ENCODE data around the gene ADA.
"Not testable (repeated sequence)": the region's sequence is repeated elsewhere in the genome, so short reads cannot be mapped to it uniquely, and the experiment has no call there.

The ADA gene

DNA sequence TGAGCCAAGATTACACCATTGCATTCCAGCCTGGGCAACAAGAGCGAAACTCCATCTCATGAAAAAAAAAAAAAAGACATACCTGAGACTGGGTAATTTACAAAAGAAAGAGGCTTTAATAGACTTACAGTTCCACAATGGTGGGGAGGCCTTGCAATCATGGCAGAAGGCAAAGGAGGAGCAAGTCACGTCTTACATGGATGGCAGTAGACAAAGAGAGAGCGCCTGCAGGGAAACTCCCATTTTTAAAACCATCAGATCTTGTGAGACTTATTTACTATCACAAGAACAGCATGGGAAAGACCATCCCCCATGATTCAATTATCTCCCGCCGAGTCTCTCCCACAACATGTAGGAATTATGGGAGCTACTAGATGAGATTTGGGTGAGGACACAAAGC is 2.7 kb upstream of the ADA start:
- not testable (repeated sequence) for H3K9me3 ChIP-seq (ENCODE audit: control insufficient read depth, insufficient read depth, low read length); H3K36me3 ChIP-seq (ENCODE audit: control insufficient read depth, insufficient read depth, low read length); H3K9ac ChIP-seq (ENCODE audit: low read depth, low read length); H3K4me1 ChIP-seq (ENCODE audit: control insufficient read depth, insufficient read depth, low read length); H3K4me3 ChIP-seq (ENCODE audit: low read depth, low read length); H3K27ac ChIP-seq (ENCODE audit: low read depth, low read length)
- peaks cover 31% of the 10 kb centered on the region for H3K27me3 ChIP-seq (ENCODE audit: control insufficient read depth, insufficient read depth, low read length)

DNA sequence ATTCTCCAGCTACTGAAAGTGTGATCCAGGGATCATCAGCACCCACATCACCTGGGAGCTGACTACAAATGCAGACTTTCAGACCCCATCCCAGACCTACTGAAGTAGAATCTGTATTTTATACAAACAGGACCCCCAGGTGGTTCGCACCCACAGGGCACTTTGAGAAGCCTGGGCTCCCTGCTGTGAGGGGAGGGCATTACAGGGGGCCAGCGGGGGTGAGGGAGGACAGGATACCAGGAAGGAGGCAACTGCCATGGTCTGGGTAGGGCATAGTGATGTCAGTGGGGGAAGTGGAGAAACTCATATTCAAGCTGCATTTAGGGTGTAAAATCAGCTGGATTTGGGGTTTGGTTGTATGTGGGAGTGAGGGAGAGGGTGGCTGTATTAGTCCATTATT is 2.0 kb upstream of the ADA start:
- H3K27ac ChIP-seq (ENCODE audit: low read depth, low read length): no peak overlapping the region
- peaks cover 31% of the 10 kb centered on the region for H3K27me3 ChIP-seq (ENCODE audit: control insufficient read depth, insufficient read depth, low read length)
- no peaks in the 10 kb centered on the region for H3K9me3 ChIP-seq (ENCODE audit: control insufficient read depth, insufficient read depth, low read length)
- H3K9ac ChIP-seq (ENCODE audit: low read depth, low read length): no peak overlapping the region
- H3K36me3 ChIP-seq (ENCODE audit: control insufficient read depth, insufficient read depth, low read length): no peaks in the 10 kb centered on the region
- H3K4me3 ChIP-seq (ENCODE audit: low read depth, low read length): no peak overlapping the region
- peaks cover 7% of the 10 kb centered on the region; the same call in 1 of the 2 replicates for H3K4me1 ChIP-seq (ENCODE audit: control insufficient read depth, insufficient read depth, low read length)

DNA sequence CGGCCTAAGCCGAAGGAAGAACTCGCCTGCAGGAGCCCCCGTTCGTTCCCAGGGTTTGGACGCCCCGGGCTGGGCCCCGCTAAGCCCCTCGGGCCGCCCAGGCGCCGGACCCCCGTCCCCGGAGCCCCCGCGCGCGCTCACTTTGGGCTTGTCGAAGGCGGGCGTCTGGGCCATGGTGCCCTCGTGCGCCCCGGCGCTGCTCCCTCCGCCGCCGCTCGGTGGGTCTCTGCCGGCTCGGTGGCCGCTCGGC is 140 bp downstream of the ADA start:
- H3K9ac ChIP-seq (ENCODE audit: low read depth, low read length): no peak overlapping the region
- H3K27me3 ChIP-seq (ENCODE audit: control insufficient read depth, insufficient read depth, low read length): peaks cover 31% of the 10 kb centered on the region
- peaks cover 15% of the 10 kb centered on the region for H3K4me1 ChIP-seq (ENCODE audit: control insufficient read depth, insufficient read depth, low read length)
- H3K9me3 ChIP-seq (ENCODE audit: control insufficient read depth, insufficient read depth, low read length): no peaks in the 10 kb centered on the region
- H3K4me3 ChIP-seq (ENCODE audit: low read depth, low read length): peak overlapping the region; percentile 79
- no peaks in the 10 kb centered on the region for H3K36me3 ChIP-seq (ENCODE audit: control insufficient read depth, insufficient read depth, low read length)
- no peak overlapping the region for H3K27ac ChIP-seq (ENCODE audit: low read depth, low read length)

DNA sequence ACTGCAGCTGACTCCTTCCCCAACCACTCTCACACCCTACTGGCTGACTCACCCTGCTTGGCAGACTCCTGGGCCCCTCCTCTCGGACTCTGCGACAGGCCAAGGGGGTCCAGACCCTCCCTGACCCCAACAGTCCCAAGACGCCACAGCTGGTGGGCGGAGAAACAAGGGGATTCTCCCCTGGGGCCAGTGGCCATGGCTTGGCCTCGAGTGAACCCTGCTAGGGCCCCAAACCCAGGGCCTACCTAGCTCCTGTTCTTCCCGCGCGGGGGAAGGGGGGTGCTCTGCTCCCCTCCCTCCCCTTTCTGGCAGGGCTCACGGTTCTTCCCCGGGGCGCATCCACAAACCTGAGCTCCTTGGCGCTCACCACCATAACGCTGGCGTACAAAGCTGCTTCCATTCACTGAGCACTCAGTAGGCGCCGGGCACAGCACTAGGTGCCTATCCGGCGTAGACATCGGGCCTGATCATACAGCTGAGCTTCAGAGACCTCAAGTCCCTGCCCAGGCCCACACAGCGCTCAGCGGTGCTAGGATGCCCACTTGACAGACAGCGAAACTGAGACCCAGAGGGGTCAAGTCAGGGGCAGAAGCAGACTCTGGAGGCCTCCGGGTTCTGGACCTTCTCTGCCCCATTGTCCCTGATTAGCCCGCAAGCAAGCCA is 597 bp downstream of the ADA start:
- Histone ChIP-seq H3K9me3 (ENCODE audit: control insufficient read depth, insufficient read depth, low read length) (no peaks in the 10 kb centered on the region), H3K36me3 (ENCODE audit: control insufficient read depth, insufficient read depth, low read length) (no peaks in the 10 kb centered on the region), H3K9ac (ENCODE audit: low read depth, low read length) (no peak overlapping the region), H3K27ac (ENCODE audit: low read depth, low read length) (no peak overlapping the region), H3K27me3 (ENCODE audit: control insufficient read depth, insufficient read depth, low read length) (peaks cover 31% of the 10 kb centered on the region), H3K4me3 (ENCODE audit: low read depth, low read length) (peak overlapping the region; percentile 79), H3K4me1 (ENCODE audit: control insufficient read depth, insufficient read depth, low read length) (peaks cover 15% of the 10 kb centered on the region)

DNA sequence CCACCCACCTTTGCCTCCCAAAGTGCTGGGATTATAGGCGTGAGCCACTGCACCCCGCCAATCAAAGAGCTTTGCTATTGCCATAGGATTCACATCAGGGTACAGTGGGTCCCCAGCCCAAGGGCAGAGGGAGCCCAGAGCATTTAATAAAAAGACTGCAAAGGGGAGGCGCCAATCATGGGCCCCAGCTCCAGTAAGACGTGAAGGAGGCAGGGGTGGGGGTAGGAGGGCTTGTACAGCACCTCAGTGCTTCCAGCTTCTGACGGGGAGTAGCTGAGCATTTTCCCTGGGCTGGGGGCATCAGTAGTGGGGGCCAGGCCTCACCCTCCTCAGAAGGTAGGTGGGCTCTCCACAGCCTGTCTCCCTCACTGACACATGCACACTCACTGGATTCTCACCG is 1.5 kb downstream of the ADA start:
- no peaks in the 10 kb centered on the region for H3K9me3 ChIP-seq (ENCODE audit: control insufficient read depth, insufficient read depth, low read length)
- peaks cover 15% of the 10 kb centered on the region for H3K4me1 ChIP-seq (ENCODE audit: control insufficient read depth, insufficient read depth, low read length)
- H3K27me3 ChIP-seq (ENCODE audit: control insufficient read depth, insufficient read depth, low read length): peaks cover 28% of the 10 kb centered on the region
- H3K9ac ChIP-seq (ENCODE audit: low read depth, low read length): no peak overlapping the region
- H3K4me3 ChIP-seq (ENCODE audit: low read depth, low read length): no peak overlapping the region
- H3K27ac ChIP-seq (ENCODE audit: low read depth, low read length): no peak overlapping the region
- H3K36me3 ChIP-seq (ENCODE audit: control insufficient read depth, insufficient read depth, low read length): no peaks in the 10 kb centered on the region

DNA sequence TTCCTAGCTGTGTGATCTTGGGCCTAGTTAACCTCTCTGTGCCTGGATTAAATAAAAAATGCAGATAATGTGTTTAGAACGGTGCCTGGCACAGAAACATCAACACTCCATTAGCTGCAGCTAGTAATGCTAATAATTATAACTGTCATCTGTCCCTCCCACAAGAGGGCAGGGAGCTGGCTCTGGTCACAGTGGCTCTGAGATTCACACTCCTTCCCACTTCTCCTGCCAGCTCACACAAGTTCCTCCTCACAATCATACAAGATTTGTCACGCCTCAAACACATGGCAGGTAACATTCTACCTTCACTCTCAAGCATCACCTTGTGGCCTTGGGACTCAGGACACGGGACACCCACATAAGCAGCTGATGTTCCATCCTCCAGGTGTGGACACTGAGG is 2.4 kb downstream of the ADA start:
- Histone ChIP-seq H3K27me3 (ENCODE audit: control insufficient read depth, insufficient read depth, low read length) (peaks cover 26% of the 10 kb centered on the region), H3K9ac (ENCODE audit: low read depth, low read length) (no peak overlapping the region), H3K27ac (ENCODE audit: low read depth, low read length) (no peak overlapping the region), H3K4me1 (ENCODE audit: control insufficient read depth, insufficient read depth, low read length) (peaks cover 15% of the 10 kb centered on the region), H3K9me3 (ENCODE audit: control insufficient read depth, insufficient read depth, low read length) (no peaks in the 10 kb centered on the region), H3K4me3 (ENCODE audit: low read depth, low read length) (no peak overlapping the region), H3K36me3 (ENCODE audit: control insufficient read depth, insufficient read depth, low read length) (no peaks in the 10 kb centered on the region)

DNA sequence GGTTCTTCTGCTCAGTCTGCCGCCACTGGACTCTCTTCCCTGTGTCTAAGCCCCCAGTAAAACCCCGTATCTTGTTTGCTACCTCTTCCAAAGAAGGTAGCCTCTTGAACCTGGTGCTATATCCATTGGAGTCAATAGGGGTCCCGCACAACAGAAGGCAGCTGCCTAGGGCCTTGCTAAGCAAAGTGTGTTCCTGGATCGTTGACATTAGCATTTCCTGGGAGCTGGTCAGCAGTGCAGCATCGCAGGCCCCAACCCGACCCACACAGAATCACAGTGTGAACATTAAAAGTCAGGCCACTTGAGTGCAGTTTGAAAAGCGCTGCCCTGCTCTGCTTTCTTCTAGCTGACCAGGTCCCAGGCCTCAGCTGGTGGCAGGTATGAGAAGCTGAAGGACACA is 2.9 kb downstream of the ADA start:
- peaks cover 24% of the 10 kb centered on the region for H3K27me3 ChIP-seq (ENCODE audit: control insufficient read depth, insufficient read depth, low read length)
- H3K9me3 ChIP-seq (ENCODE audit: control insufficient read depth, insufficient read depth, low read length): no peaks in the 10 kb centered on the region
- no peak overlapping the region for H3K27ac ChIP-seq (ENCODE audit: low read depth, low read length)
- H3K4me3 ChIP-seq (ENCODE audit: low read depth, low read length): no peak overlapping the region
- H3K36me3 ChIP-seq (ENCODE audit: control insufficient read depth, insufficient read depth, low read length): no peaks in the 10 kb centered on the region
- H3K9ac ChIP-seq (ENCODE audit: low read depth, low read length): no peak overlapping the region
- H3K4me1 ChIP-seq (ENCODE audit: control insufficient read depth, insufficient read depth, low read length): peaks cover 18% of the 10 kb centered on the region

DNA sequence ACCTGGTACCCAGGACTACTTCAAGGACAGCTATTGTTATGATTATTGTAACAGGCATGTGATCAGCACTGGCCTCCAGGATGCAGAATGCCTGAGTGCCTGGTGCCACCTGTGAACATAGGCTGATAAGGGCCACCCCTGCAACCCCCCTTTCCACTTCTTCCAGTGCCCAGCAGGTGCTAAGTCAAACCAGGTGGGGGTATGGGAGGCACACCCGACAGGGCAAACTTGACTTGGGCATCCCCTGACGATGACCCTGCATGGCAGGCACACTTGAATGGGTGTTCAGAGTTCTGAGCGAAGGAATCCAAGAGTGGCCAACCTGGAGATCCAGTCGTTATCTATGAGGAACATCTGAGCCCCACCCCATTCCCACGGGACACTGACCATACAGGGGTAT is 3.4 kb downstream of the ADA start:
- Histone ChIP-seq H3K27me3 (ENCODE audit: control insufficient read depth, insufficient read depth, low read length) (peaks cover 19% of the 10 kb centered on the region), H3K27ac (ENCODE audit: low read depth, low read length) (no peak overlapping the region), H3K9me3 (ENCODE audit: control insufficient read depth, insufficient read depth, low read length) (no peaks in the 10 kb centered on the region), H3K36me3 (ENCODE audit: control insufficient read depth, insufficient read depth, low read length) (no peaks in the 10 kb centered on the region), H3K4me3 (ENCODE audit: low read depth, low read length) (no peak overlapping the region), H3K4me1 (ENCODE audit: control insufficient read depth, insufficient read depth, low read length) (peaks cover 23% of the 10 kb centered on the region), H3K9ac (ENCODE audit: low read depth, low read length) (no peak overlapping the region)

DNA sequence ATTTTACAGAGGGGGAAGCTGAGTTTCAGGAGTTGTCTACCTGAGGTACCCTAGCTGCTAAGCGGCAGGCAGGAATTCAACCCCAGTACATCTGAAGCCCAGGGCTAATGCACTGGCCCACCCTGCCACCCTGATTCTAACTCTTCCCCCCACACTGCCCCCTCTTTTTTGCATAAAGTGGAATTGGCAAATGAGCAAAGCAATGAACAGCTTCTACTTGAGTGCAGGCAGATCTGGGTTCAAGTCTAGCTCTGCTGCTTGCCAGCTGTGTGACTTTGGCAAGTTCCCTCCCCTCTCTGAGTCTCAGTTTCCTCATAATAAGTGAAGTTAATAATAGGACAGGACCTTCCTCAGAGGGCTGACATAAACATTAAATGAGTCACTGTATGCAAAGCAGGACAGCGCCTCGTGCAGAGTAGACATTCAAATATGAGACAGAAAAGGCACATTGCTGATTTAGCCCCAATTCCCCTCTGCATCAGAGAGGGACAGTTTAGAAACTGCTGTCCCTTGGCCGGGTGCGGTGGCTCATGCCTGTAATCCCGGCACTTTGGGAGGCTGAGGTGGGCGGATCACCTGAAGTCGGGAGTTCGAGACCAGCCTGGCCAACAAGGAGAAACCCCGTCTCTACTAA is 4.7 kb downstream of the ADA start:
- Histone ChIP-seq H3K4me3 (ENCODE audit: low read depth, low read length) (no peak overlapping the region), H3K9me3 (ENCODE audit: control insufficient read depth, insufficient read depth, low read length) (no peaks in the 10 kb centered on the region), H3K27ac (ENCODE audit: low read depth, low read length) (no peak overlapping the region), H3K27me3 (ENCODE audit: control insufficient read depth, insufficient read depth, low read length) (peaks cover 8% of the 10 kb centered on the region), H3K36me3 (ENCODE audit: control insufficient read depth, insufficient read depth, low read length) (no peaks in the 10 kb centered on the region), H3K9ac (ENCODE audit: low read depth, low read length) (no peak overlapping the region), H3K4me1 (ENCODE audit: control insufficient read depth, insufficient read depth, low read length) (peaks cover 32% of the 10 kb centered on the region)

DNA sequence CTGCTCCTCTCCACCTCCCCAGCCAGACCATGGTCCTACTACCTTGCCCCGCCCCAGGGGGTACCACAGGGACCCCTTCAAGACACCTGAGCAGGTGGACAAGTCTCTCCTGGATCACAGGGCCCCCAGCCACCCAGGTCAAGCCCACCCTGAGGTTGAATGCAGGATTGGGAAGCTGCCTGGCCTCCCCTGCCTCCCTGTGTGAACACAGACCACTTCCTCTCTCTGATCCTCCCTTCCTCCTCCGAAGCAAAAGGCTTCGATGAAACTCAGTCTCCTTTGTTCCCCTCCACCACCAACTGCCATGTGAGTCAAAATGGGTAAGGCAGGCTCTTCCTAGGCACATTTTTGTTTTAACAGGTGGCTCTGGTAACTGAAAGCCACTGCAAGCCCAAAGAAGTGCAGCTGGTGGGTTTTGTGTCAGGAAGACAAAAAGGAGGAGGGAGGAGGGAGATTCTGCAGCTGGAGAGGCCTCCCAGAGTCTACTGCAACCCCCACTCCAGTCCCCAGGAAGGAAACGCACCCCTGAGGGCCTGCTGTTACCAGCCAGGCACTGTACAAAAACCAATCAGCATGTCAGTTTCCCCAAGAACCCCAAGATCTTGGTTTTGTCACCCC is 5.4 kb downstream of the ADA start:
- H3K4me1 ChIP-seq (ENCODE audit: control insufficient read depth, insufficient read depth, low read length): peaks cover 32% of the 10 kb centered on the region
- H3K27ac ChIP-seq (ENCODE audit: low read depth, low read length): peak overlapping the region; percentile 31
- no peak overlapping the region for H3K9ac ChIP-seq (ENCODE audit: low read depth, low read length)
- no peak overlapping the region for H3K4me3 ChIP-seq (ENCODE audit: low read depth, low read length)
- no peaks in the 10 kb centered on the region for H3K9me3 ChIP-seq (ENCODE audit: control insufficient read depth, insufficient read depth, low read length)
- no peaks in the 10 kb centered on the region for H3K36me3 ChIP-seq (ENCODE audit: control insufficient read depth, insufficient read depth, low read length)
- H3K27me3 ChIP-seq (ENCODE audit: control insufficient read depth, insufficient read depth, low read length): peaks cover 6% of the 10 kb centered on the region

DNA sequence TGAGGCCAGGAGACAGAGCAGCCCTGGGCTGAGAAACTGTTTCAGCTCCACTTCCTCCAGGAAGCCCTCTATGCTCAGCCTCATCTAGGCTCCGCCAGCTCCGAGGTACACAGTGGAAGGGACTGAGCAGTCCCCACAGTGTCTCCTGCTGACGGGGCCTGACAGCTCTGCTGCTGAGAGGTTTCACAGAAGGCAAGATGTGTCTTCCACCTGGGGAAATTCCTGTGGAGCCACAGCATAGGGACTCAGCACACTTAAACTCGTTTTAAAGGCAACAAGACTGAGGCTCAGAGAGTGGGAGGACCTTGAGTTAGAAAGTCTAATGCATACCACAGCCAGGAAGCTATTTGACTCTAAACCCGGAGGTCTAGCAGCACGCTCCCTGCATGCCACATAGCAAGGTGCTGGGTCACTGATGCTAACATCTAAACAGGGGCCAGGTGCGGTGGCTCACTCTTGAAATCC is 6.8 kb downstream of the ADA start:
- no peaks in the 10 kb centered on the region for H3K9me3 ChIP-seq (ENCODE audit: control insufficient read depth, insufficient read depth, low read length)
- H3K4me1 ChIP-seq (ENCODE audit: control insufficient read depth, insufficient read depth, low read length): peaks cover 32% of the 10 kb centered on the region
- no peaks in the 10 kb centered on the region for H3K36me3 ChIP-seq (ENCODE audit: control insufficient read depth, insufficient read depth, low read length)
- no peak overlapping the region for H3K4me3 ChIP-seq (ENCODE audit: low read depth, low read length)
- peak overlapping the region; percentile 89 for H3K27ac ChIP-seq (ENCODE audit: low read depth, low read length)
- H3K9ac ChIP-seq (ENCODE audit: low read depth, low read length): no peak overlapping the region
- H3K27me3 ChIP-seq (ENCODE audit: control insufficient read depth, insufficient read depth, low read length): no peaks in the 10 kb centered on the region

Data from HUES48 (cell line).